Lung (tissue), 12 donors: ENCODE measurements around the gene PNPLA1. TPM values are rescaled to one million over a fixed set of nuclear protein-coding genes. Genes with fewer than 3 reads are reported as not detected.

ENCODE experiments used
- ATAC-seq: fragments of 200-7000 bp; cut with Tn5 transposase; one replicate; pipeline ENCODE4 v1.9.1; 2020; ENCODE audit warnings: moderate number of reproducible peaks; ENCODE audit not compliant: insufficient read depth, low FRiP score
- DNase-seq, 3 donors: peaks; one replicate each; pipeline ENCODE4 v3.0.0-alpha.2; 2013 to 2017
- H3K27ac ChIP-seq, 2 donors: one replicate each; pipeline ENCODE4 v1.5.1; 2013; ENCODE audit warnings: mild to moderate bottlenecking in 2 of 2, moderate library complexity in 2 of 2, control low read depth in 1 of 2, inconsistent platforms in 1 of 2, low read depth in 1 of 2, low read length in 1 of 2
- H3K27me3 ChIP-seq, 3 donors: one replicate each; pipeline ENCODE4 v1.5.1; 2013; ENCODE audit warnings: low read length in 2 of 3; ENCODE audit not compliant: control insufficient read depth in 3 of 3, insufficient read depth in 3 of 3
- H3K36me3 ChIP-seq, 4 donors: one replicate each; pipeline ENCODE4 v1.5.1; 2013; ENCODE audit warnings: low read length in 4 of 4, mild to moderate bottlenecking in 1 of 4, moderate library complexity in 1 of 4; ENCODE audit not compliant: control insufficient read depth in 4 of 4, insufficient read depth in 4 of 4
- H3K4me1 ChIP-seq, 5 donors: one replicate each; pipeline ENCODE4 v1.5.1; 2013; ENCODE audit warnings: low read length in 5 of 5, mild to moderate bottlenecking in 2 of 5, moderate library complexity in 1 of 5; ENCODE audit not compliant: control insufficient read depth in 5 of 5, insufficient read depth in 5 of 5
- H3K4me3 ChIP-seq: one replicate; pipeline ENCODE4 v1.5.1; 2013; ENCODE audit warnings: mild to moderate bottlenecking, control low read depth, moderate library complexity
- H3K9ac ChIP-seq, 2 donors: one replicate each; pipeline ENCODE4 v1.5.1; 2013; ENCODE audit warnings: low read length in 2 of 2, control low read depth in 1 of 2; ENCODE audit not compliant: insufficient read depth in 1 of 2
- H3K9me3 ChIP-seq, 4 donors: one replicate each; pipeline ENCODE4 v1.5.1; 2013; ENCODE audit warnings: low read length in 3 of 4, mild to moderate bottlenecking in 1 of 4, moderate library complexity in 1 of 4; ENCODE audit not compliant: control insufficient read depth in 4 of 4, insufficient read depth in 3 of 4
- CTCF ChIP-seq: IDR thresholded peaks from 2 replicates; pipeline ENCODE4 v1.5.1; 2012; ENCODE audit warnings: mild to moderate bottlenecking; ENCODE audit errors: control extremely low read depth, extremely low read depth
- WGBS, 2 donors: extraction: QIAGEN DNeasy Blood & Tissue Kit; methylation state at CpG; one replicate each; pipeline ENCODE4 v1.1.7; 2013; 5-methylcytosine and 5-hydroxymethylcytosine counted together
- polyA plus RNA-seq, 2 donors: library from polyadenylated mRNA; stranded (reverse); fragments of 200-250 nt; gene quantifications; one replicate each; pipeline ENCODE4 v1.2.1, GENCODE V29; 2013
- total RNA-seq, 2 donors: library from RNA; depleted of rRNA in 1 of 2; stranded (reverse); fragments of >200 nt in 1 of 2; gene quantifications; one replicate each; pipeline ENCODE4 v1.2.1, GENCODE V29; 2014 to 2021
- donor health status: control.
- donor health status: control.
- donor health status: Bipolar disorder and iron deficiency.
- donor health status: healthy.
- donor health status: DM: yes; HTN: yes; CAD: no.

Gene PNPLA1
- total and polyA plus RNA-seq, 4 donors, result 0.06 to 5.6 (median 0.89) TPM

GRCh38 chr6:36266913-36267644, 2.8 kb upstream of the PNPLA1 start:
- peaks cover 0 to 2% (median 0%) of the 10 kb centered on the region in 5 donors for H3K4me1 ChIP-seq
- peaks cover 0 to 2% (median 0%) of the 10 kb centered on the region in 3 donors for H3K27me3 ChIP-seq
- no peak overlapping the region for H3K4me3 ChIP-seq
- WGBS, 2 donors, result 91 to 95% methylated on average over 13 of the region's 13 CpGs
- peaks cover 0 to 8% (median 1%) of the 10 kb centered on the region in 4 donors for H3K9me3 ChIP-seq
- no peak for TF ChIP-seq CTCF
- DNase-seq, result no peak
- no peaks in the 10 kb centered on the region for H3K36me3 ChIP-seq
- no peak overlapping the region for H3K9ac ChIP-seq
- no peak overlapping the region for H3K27ac ChIP-seq
- ATAC-seq, result no peak

GRCh38 chr6:36267731-36268477, 2.0 kb upstream of the PNPLA1 start:
- TF ChIP-seq CTCF, result no peak
- Histone ChIP-seq H3K36me3 (no peaks in the 10 kb centered on the region), H3K9me3 (peaks cover 0 to 8% (median 1%) of the 10 kb centered on the region in 4 donors), H3K4me1 (peaks cover 0 to 2% (median 0%) of the 10 kb centered on the region in 5 donors), H3K27ac (no peak overlapping the region), H3K27me3 (peaks cover 0 to 2% (median 0%) of the 10 kb centered on the region in 3 donors), H3K4me3 (no peak overlapping the region), H3K9ac (no peak overlapping the region)
- no peak for DNase-seq
- ATAC-seq, result no peak
- 95 to 97% methylated on average over 4 of the region's 4 CpGs for WGBS, 2 donors

GRCh38 chr6:36268478-36269275, 1.2 kb upstream of the PNPLA1 start:
- H3K27me3 ChIP-seq, result peaks cover 0 to 2% (median 0%) of the 10 kb centered on the region in 3 donors
- ATAC-seq, result no peak
- no peak overlapping the region for H3K27ac ChIP-seq
- no peak overlapping the region for H3K4me3 ChIP-seq
- peaks cover 0 to 2% (median 0%) of the 10 kb centered on the region in 5 donors for H3K4me1 ChIP-seq
- peak; percentile 74 to 82 (median 74) for DNase-seq
- 71 to 72% methylated on average over 12 of the region's 12 CpGs for WGBS, 2 donors
- TF ChIP-seq CTCF, result no peak
- no peaks in the 10 kb centered on the region for H3K36me3 ChIP-seq
- H3K9me3 ChIP-seq, result peaks cover 0 to 8% (median 1%) of the 10 kb centered on the region in 4 donors
- no peak overlapping the region for H3K9ac ChIP-seq
